ENCODE data around the gene ESRRB.

Gene ESRRB

GRCh38 chr14:76331328-76332011 is 44.5 kb upstream of the ESRRB start:
- H3K4me1 ChIP-seq (ENCODE audit: control extremely low read depth in 1 of 4, control insufficient read depth in 4 of 4, insufficient read depth in 4 of 4, low read length in 3 of 4): peaks cover 0 to 12% (median 3%) of the 10 kb centered on the region in 4 experiments
- no peak overlapping the region for H3K27ac ChIP-seq (ENCODE audit: insufficient read depth in 1 of 2, low read depth in 1 of 2, low read length in 2 of 2, poor library complexity in 1 of 2, severe bottlenecking in 2 of 2)
- peaks cover 7 to 49% (median 21%) of the 10 kb centered on the region in 5 experiments for H3K27me3 ChIP-seq (replicated peaks in 2 of 5; ENCODE audit: control insufficient read depth in 4 of 5, insufficient read depth in 5 of 5, low read length in 4 of 5)
- no peak overlapping the region for H3K4me3 ChIP-seq (ENCODE audit: control insufficient read depth in 1 of 7, extremely low read depth in 1 of 7, insufficient read depth in 4 of 7, low read depth in 2 of 7, low read length in 6 of 7)
- no peaks in the 10 kb centered on the region for H3K36me3 ChIP-seq (ENCODE audit: control insufficient read depth in 4 of 4, insufficient read depth in 4 of 4, low read length in 3 of 4)
- 81% methylated on average over 3 of the region's 10 CpGs for WGBS (ENCODE audit: insufficient coverage)
- H3K9me3 ChIP-seq (ENCODE audit: control extremely low read depth in 1 of 5, control insufficient read depth in 4 of 5, insufficient read depth in 2 of 5, low read depth in 1 of 5, low read length in 4 of 5): no peaks in the 10 kb centered on the region
- CTCF ChIA-PET: interaction anchor here (1.0 kb wide), 1 partner anchor 56 kb away, joined by 3 read pairs; no protein-coding TSS in a partner anchor
- POLR2A ChIA-PET: no interaction called here
- peak in 2 of 3 donors; percentile 46 to 49 for DNase-seq

- no peaks in the 10 kb centered on the region for H3K9me3 ChIP-seq (ENCODE audit: control extremely low read depth in 1 of 5, control insufficient read depth in 4 of 5, insufficient read depth in 2 of 5, low read depth in 1 of 5, low read length in 4 of 5)
- peaks cover 4 to 34% (median 18%) of the 10 kb centered on the region in 5 experiments for H3K27me3 ChIP-seq (replicated peaks in 2 of 5; ENCODE audit: control insufficient read depth in 4 of 5, insufficient read depth in 5 of 5, low read length in 4 of 5)
- no peaks in the 10 kb centered on the region for H3K36me3 ChIP-seq (ENCODE audit: control insufficient read depth in 4 of 4, insufficient read depth in 4 of 4, low read length in 3 of 4)
- ChIA-PET CTCF (interaction anchor here (1.0 kb wide), 1 partner anchor 10 kb away, joined by 3 read pairs; no protein-coding TSS in a partner anchor), POLR2A (no interaction called here)
- H3K4me3 ChIP-seq (ENCODE audit: control insufficient read depth in 1 of 7, extremely low read depth in 1 of 7, insufficient read depth in 4 of 7, low read depth in 2 of 7, low read length in 6 of 7): no peak overlapping the region
- no peak overlapping the region for H3K27ac ChIP-seq (ENCODE audit: insufficient read depth in 1 of 2, low read depth in 1 of 2, low read length in 2 of 2, poor library complexity in 1 of 2, severe bottlenecking in 2 of 2)
- peaks cover 0 to 12% (median 7%) of the 10 kb centered on the region in 4 experiments for H3K4me1 ChIP-seq (ENCODE audit: control extremely low read depth in 1 of 4, control insufficient read depth in 4 of 4, insufficient read depth in 4 of 4, low read length in 3 of 4)
- peak in 1 of 3 donors; percentile 26 for DNase-seq
- WGBS (ENCODE audit: insufficient coverage): 44% methylated on average over 3 of the region's 6 CpGs
Observed at GRCh38 chr14:76333664-76334063, 42.3 kb upstream of the ESRRB start.

GRCh38 chr14:76334316-76334715 is 41.6 kb upstream of the ESRRB start:
- H3K9me3 ChIP-seq (ENCODE audit: control extremely low read depth in 1 of 5, control insufficient read depth in 4 of 5, insufficient read depth in 2 of 5, low read depth in 1 of 5, low read length in 4 of 5): no peaks in the 10 kb centered on the region
- H3K36me3 ChIP-seq (ENCODE audit: control insufficient read depth in 4 of 4, insufficient read depth in 4 of 4, low read length in 3 of 4): no peaks in the 10 kb centered on the region
- POLR2A ChIA-PET: interaction anchor here (0.5 kb wide), 1 partner anchor 1598 kb away, joined by 3 read pairs; no protein-coding TSS in a partner anchor
- H3K4me3 ChIP-seq (ENCODE audit: control insufficient read depth in 1 of 7, extremely low read depth in 1 of 7, insufficient read depth in 4 of 7, low read depth in 2 of 7, low read length in 6 of 7): no peak overlapping the region
- peaks cover 0 to 12% (median 7%) of the 10 kb centered on the region in 4 experiments for H3K4me1 ChIP-seq (ENCODE audit: control extremely low read depth in 1 of 4, control insufficient read depth in 4 of 4, insufficient read depth in 4 of 4, low read length in 3 of 4)
- H3K27me3 ChIP-seq (replicated peaks in 2 of 5; ENCODE audit: control insufficient read depth in 4 of 5, insufficient read depth in 5 of 5, low read length in 4 of 5): peaks cover 2 to 27% (median 13%) of the 10 kb centered on the region in 5 experiments
- H3K27ac ChIP-seq (ENCODE audit: insufficient read depth in 1 of 2, low read depth in 1 of 2, low read length in 2 of 2, poor library complexity in 1 of 2, severe bottlenecking in 2 of 2): no peak overlapping the region
- no peak for DNase-seq
- CTCF ChIA-PET: interaction anchor here (1.0 kb wide), 1 partner anchor 10 kb away, joined by 3 read pairs; no protein-coding TSS in a partner anchor
- 94% methylated on average over 11 of the region's 11 CpGs for WGBS (ENCODE audit: insufficient coverage)

- no peak for DNase-seq
- ChIA-PET POLR2A (no interaction called here), CTCF (no interaction called here)
- Histone ChIP-seq H3K4me1 (ENCODE audit: control extremely low read depth in 1 of 4, control insufficient read depth in 4 of 4, insufficient read depth in 4 of 4, low read length in 3 of 4) (peaks cover 0 to 6% (median 4%) of the 10 kb centered on the region in 4 experiments), H3K36me3 (ENCODE audit: control insufficient read depth in 4 of 4, insufficient read depth in 4 of 4, low read length in 3 of 4) (no peaks in the 10 kb centered on the region), H3K4me3 (ENCODE audit: control insufficient read depth in 1 of 7, extremely low read depth in 1 of 7, insufficient read depth in 4 of 7, low read depth in 2 of 7, low read length in 6 of 7) (no peak overlapping the region), H3K27me3 (replicated peaks in 2 of 5; ENCODE audit: control insufficient read depth in 4 of 5, insufficient read depth in 5 of 5, low read length in 4 of 5) (peaks cover 0 to 6% (median 2%) of the 10 kb centered on the region in 5 experiments), H3K27ac (ENCODE audit: insufficient read depth in 1 of 2, low read depth in 1 of 2, low read length in 2 of 2, poor library complexity in 1 of 2, severe bottlenecking in 2 of 2) (no peak overlapping the region), H3K9me3 (ENCODE audit: control extremely low read depth in 1 of 5, control insufficient read depth in 4 of 5, insufficient read depth in 2 of 5, low read depth in 1 of 5, low read length in 4 of 5) (no peaks in the 10 kb centered on the region)
- 88% methylated on average over 7 of the region's 8 CpGs for WGBS (ENCODE audit: insufficient coverage)
Observed at GRCh38 chr14:76336876-76337275, 39.1 kb upstream of the ESRRB start.

GRCh38 chr14:76337635-76338545 is 38.0 kb upstream of the ESRRB start:
- Histone ChIP-seq H3K9me3 (ENCODE audit: control extremely low read depth in 1 of 5, control insufficient read depth in 4 of 5, insufficient read depth in 2 of 5, low read depth in 1 of 5, low read length in 4 of 5) (no peaks in the 10 kb centered on the region), H3K36me3 (ENCODE audit: control insufficient read depth in 4 of 4, insufficient read depth in 4 of 4, low read length in 3 of 4) (no peaks in the 10 kb centered on the region), H3K27ac (ENCODE audit: insufficient read depth in 1 of 2, low read depth in 1 of 2, low read length in 2 of 2, poor library complexity in 1 of 2, severe bottlenecking in 2 of 2) (no peak overlapping the region), H3K27me3 (replicated peaks in 2 of 5; ENCODE audit: control insufficient read depth in 4 of 5, insufficient read depth in 5 of 5, low read length in 4 of 5) (peaks cover 0 to 6% (median 2%) of the 10 kb centered on the region in 5 experiments), H3K4me1 (ENCODE audit: control extremely low read depth in 1 of 4, control insufficient read depth in 4 of 4, insufficient read depth in 4 of 4, low read length in 3 of 4) (peaks cover 0 to 6% (median 4%) of the 10 kb centered on the region in 4 experiments), H3K4me3 (ENCODE audit: control insufficient read depth in 1 of 7, extremely low read depth in 1 of 7, insufficient read depth in 4 of 7, low read depth in 2 of 7, low read length in 6 of 7) (peak overlapping the region in 4 of 7 experiments; percentile 8 to 66 (median 24))
- ChIA-PET POLR2A (no interaction called here), CTCF (interaction anchor here (1.0 to 1.3 kb wide), 4 partner anchors 13 to 287 kb away, joined by 3 to 5 read pairs (median 4); no protein-coding TSS in a partner anchor)
- WGBS (ENCODE audit: insufficient coverage): 45% methylated on average over 13 of the region's 16 CpGs
- peak in 2 of 3 donors; percentile 19 to 26 for DNase-seq

GRCh38 chr14:76339728-76340615 is 36.0 kb upstream of the ESRRB start:
- Histone ChIP-seq H3K4me3 (ENCODE audit: control insufficient read depth in 1 of 7, extremely low read depth in 1 of 7, insufficient read depth in 4 of 7, low read depth in 2 of 7, low read length in 6 of 7) (no peak overlapping the region), H3K27ac (ENCODE audit: insufficient read depth in 1 of 2, low read depth in 1 of 2, low read length in 2 of 2, poor library complexity in 1 of 2, severe bottlenecking in 2 of 2) (no peak overlapping the region), H3K27me3 (replicated peaks in 2 of 5; ENCODE audit: control insufficient read depth in 4 of 5, insufficient read depth in 5 of 5, low read length in 4 of 5) (peaks cover 0 to 7% (median 0%) of the 10 kb centered on the region in 5 experiments), H3K36me3 (ENCODE audit: control insufficient read depth in 4 of 4, insufficient read depth in 4 of 4, low read length in 3 of 4) (no peaks in the 10 kb centered on the region), H3K9me3 (ENCODE audit: control extremely low read depth in 1 of 5, control insufficient read depth in 4 of 5, insufficient read depth in 2 of 5, low read depth in 1 of 5, low read length in 4 of 5) (no peaks in the 10 kb centered on the region), H3K4me1 (ENCODE audit: control extremely low read depth in 1 of 4, control insufficient read depth in 4 of 4, insufficient read depth in 4 of 4, low read length in 3 of 4) (peaks cover 0 to 6% (median 4%) of the 10 kb centered on the region in 4 experiments)
- 90% methylated on average over 17 of the region's 24 CpGs for WGBS (ENCODE audit: insufficient coverage)
- DNase-seq: no peak
- CTCF ChIA-PET: no interaction called here
- POLR2A ChIA-PET: no interaction called here
